ENCODE results near the gene BTBD17.

BTBD17 gene

GRCh38 chr17:74345433-74346241 is 16.0 kb downstream of the BTBD17 start:
- Mint-ChIP-seq H3K9me3 (no peaks in the 10 kb centered on the region), H3K4me3 (no peak overlapping the region), H3K36me3 (ENCODE audit: low read depth) (no peaks in the 10 kb centered on the region), H3K4me1 (peaks cover 5% of the 10 kb centered on the region), H3K27ac (no peak overlapping the region), H3K27me3 (ENCODE audit: low read depth, poor library complexity) (peaks cover 51% of the 10 kb centered on the region)
- no peak for DNase-seq
- TF ChIP-seq CTCF (IDR thresholded peaks at IDR 0.05), result no peak

DNA sequence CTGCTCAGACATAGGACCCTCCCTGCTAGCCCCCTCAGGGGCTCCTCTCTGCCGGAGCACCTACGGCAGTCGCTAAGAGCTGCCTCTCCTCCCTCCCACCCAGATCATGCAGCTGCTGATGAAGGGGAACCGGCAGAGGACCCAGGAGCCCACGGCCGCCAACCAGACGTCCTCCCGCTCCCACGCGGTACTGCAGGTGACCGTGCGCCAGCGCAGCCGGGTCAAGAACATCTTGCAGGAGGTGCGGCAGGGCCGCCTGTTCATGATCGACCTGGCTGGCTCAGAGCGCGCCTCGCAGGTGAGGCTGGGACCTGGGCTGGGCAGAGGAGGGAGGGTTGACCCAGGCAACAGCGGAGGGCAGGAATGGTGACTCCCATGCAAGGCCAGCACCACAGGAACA is 17.0 kb downstream of the BTBD17 start:
- Mint-ChIP-seq H3K27ac (no peak overlapping the region), H3K4me1 (peaks cover 5% of the 10 kb centered on the region), H3K4me3 (no peak overlapping the region), H3K27me3 (ENCODE audit: low read depth, poor library complexity) (peaks cover 41% of the 10 kb centered on the region), H3K9me3 (no peaks in the 10 kb centered on the region), H3K36me3 (ENCODE audit: low read depth) (no peaks in the 10 kb centered on the region)
- no peak for TF ChIP-seq CTCF (IDR thresholded peaks at IDR 0.05)
- DNase-seq, result no peak

GRCh38 chr17:74343526-74344284 is 18.0 kb downstream of the BTBD17 start:
- Mint-ChIP-seq H3K27ac (no peak overlapping the region), H3K9me3 (no peaks in the 10 kb centered on the region), H3K4me1 (peaks cover 5% of the 10 kb centered on the region), H3K4me3 (no peak overlapping the region), H3K27me3 (ENCODE audit: low read depth, poor library complexity) (peaks cover 32% of the 10 kb centered on the region), H3K36me3 (ENCODE audit: low read depth) (no peaks in the 10 kb centered on the region)
- TF ChIP-seq CTCF (IDR thresholded peaks at IDR 0.05), result no peak
- DNase-seq, result no peak

GRCh38 chr17:74343121-74343520 is 18.5 kb downstream of the BTBD17 start:
- Mint-ChIP-seq H3K4me3 (no peak overlapping the region), H3K27me3 (ENCODE audit: low read depth, poor library complexity) (peaks cover 29% of the 10 kb centered on the region), H3K36me3 (ENCODE audit: low read depth) (no peaks in the 10 kb centered on the region), H3K9me3 (no peaks in the 10 kb centered on the region), H3K27ac (no peak overlapping the region), H3K4me1 (peaks cover 5% of the 10 kb centered on the region)
- no peak for DNase-seq
- TF ChIP-seq CTCF (IDR thresholded peaks at IDR 0.05), result no peak

DNA sequence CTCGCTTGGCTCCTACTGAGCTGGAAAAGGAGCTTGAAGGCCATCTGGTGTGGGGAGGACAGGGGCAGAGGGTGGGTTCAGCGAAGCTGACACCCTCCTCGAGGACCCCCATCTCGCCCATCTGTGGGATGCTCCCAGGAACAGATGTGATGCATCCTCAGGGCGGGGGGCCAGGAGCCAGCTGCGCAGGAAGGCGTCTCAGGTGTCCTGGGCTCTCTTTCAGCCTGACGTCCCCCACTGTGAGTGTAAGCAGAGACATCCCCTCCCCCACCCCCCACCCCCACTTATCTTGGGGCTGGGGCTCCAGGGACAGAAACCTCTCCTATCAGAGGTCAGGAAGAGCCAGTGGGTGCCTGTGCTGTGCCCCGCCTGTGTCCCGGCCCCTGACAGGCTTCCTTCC is 19.4 kb downstream of the BTBD17 start:
- Mint-ChIP-seq H3K4me3 (no peak overlapping the region), H3K27me3 (ENCODE audit: low read depth, poor library complexity) (peaks cover 23% of the 10 kb centered on the region), H3K9me3 (no peaks in the 10 kb centered on the region), H3K36me3 (ENCODE audit: low read depth) (no peaks in the 10 kb centered on the region), H3K27ac (no peak overlapping the region), H3K4me1 (peaks cover 5% of the 10 kb centered on the region)
- no peak for TF ChIP-seq CTCF (IDR thresholded peaks at IDR 0.05)
- DNase-seq, result no peak
